HG03469 (cell line): Measurements from ENCODE around the gene LEO1.
A peak's percentile ranks its signal among the peaks of the same experiment; 100 is the strongest.

Experiments used
- ATAC-seq: cut with Tn5 transposase; IDR thresholded peaks from one replicate; pipeline ENCODE4 v1.9.1; 2021; ENCODE audit warnings: mild to moderate bottlenecking, moderate library complexity, moderate number of reproducible peaks; ENCODE audit not compliant: unreplicated experiment

LEO1 gene

GRCh38 chr15:51971375-51972133, at the start of gene LEO1:
Gene LEO1 (minus strand): TSS chr15:51971778. CDS start chr15:51971745, 33 bp downstream.
- ATAC-seq: peak; percentile 83

DNA sequence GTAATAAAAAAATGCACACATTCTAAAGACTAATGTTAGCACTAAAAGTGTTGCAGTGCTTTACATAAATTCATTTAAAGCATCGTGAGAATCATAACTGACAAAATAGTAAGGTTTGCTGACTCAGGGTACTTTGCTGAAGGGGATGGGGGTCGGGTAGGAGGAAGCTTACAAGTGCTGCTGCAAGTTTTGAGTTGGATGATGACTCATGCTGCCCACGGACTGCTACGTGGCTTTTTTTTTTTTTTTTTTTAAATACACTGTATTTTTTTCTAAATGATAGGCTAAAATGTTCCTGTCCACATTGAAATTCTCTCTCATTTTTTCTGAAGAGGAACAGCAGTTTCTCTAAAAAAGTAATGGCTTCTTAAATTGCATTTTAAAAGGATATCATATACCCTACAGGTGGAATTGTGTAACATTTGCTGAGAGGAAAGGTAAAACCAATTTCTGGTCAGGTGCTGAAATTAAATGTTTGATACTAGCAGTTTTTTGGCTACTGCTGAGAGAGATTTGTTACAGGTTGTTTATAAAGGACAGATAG, 49.6 kb upstream of the LEO1 start:
- ATAC-seq: peak; percentile 25

DNA sequence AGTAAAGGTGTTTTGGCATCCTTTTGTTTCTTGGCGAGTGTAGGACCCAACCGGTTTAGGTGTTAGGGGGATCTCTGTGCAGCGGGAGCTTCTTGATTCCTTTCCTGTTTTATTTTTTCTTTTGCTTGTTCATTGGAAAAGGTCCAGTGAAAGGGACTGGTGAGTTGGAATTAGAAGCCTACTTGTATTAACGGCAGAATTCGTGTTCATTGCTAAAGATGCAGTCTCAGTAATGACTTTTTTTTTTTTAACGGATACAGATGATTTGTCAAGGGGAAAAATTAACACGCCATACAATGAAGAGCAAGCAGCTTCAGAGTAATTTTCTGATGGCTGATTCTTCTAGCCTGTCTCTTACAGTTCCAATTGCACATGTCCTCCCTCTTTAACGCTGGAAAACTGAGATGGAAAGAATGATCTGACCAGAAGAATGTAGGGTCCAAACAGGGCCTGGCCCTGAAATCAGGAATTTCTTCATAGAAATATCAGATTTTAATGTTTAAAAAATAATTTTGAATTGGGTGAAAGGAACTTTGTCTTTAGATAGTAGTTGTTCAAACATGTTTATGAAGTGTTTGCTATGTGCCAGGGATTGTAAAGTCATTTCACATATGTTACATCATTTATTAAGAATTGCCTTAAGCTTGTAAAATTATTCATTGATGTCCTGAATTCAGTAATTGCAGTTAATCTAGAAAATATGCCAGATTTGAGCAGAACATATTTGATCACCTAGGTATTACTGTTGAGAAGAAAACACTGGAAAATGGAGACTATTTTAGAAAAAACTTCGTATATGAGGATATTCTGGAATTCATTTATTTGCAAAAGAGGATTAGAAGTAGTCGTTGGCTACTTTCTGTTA, 48.9 kb upstream of the LEO1 start:
- no peak for ATAC-seq

GRCh38 chr15:52019394-52020220, 48.0 kb upstream of the LEO1 start:
- peak; percentile 25 for ATAC-seq

DNA sequence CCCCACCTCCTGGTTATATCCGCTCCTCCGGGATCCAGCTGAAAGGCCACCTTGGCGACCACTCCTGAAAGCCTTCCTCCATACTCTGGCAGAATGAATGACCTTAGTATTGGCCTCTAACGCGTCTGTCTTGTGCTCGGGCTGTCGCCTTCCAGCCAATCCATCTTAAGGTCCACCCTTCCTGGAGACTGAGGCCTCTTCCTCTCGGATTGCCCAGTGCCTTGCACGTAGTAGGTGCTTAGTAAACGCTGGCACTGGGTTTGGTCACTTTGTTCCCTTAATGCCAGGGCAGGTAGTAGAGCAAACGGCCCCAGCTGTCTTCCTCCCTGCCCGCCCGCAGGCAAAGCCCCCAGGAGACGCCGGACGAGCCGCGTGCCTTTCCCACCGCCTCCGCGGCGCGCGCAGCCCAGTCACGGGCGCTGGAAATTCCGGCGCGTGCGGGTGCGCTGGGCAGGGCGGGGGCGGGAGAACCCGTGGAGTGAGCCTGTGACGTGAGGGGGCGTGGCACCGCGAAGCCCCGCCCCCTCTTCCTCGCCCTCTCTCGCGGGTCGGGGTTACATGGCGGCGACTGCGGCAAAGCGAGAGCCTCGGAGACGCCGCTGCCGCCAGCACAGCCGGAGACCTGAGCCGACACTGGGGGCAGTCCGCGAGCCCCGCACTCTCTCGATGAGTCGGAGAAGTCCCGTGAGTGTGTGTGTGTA, 47.3 kb upstream of the LEO1 start, which contains the start of gene MAPK6:
MAPK6 (plus strand) TSS at position 527 of the 701 bp plus-strand sequence. CDS start 27,242 bp downstream, outside the sequence.
- ATAC-seq: peak; percentile 43

GRCh38 chr15:52018244-52018643, 46.7 kb upstream of the LEO1 start:
- no peak for ATAC-seq

DNA sequence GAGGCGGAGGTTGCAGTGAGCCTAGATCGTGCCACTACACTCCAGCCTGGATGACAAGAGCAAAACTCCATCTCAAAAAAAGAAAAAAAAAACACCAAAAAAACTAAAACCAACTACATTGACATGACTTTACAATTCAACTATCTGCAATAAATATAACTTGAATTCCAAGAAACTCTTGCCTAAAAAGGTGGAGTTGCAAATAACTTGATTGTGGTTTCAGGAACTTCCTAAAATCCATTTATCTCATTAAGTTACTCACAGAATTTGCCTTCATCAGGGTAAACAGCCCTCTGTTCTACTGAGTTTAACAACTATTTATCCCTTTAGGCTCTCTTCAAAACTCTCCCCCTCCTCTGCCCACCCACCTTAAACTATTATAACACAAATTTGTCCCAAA, 44.7 kb upstream of the LEO1 start:
- no peak for ATAC-seq

DNA sequence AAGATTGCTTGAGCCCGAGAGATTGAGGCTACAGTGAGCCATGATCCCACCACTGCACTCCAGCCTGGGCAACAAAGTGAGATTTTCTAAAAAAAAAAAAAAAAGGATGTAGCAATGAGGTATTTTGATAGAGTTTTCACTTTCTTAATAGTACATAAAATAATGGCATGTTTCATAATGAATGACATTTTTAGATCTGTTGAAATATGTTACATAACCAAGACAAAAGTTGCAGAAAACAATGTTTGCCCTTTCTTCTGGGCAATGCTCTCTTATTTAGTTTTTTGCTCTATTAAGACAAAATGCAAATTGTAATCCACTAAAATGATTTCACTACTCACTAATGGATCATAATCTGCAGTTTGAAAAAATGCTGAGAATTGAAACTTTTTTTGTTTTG, 43.0 kb upstream of the LEO1 start:
- ATAC-seq: no peak

GRCh38 chr15:52013151-52013791, 41.7 kb upstream of the LEO1 start:
- peak; percentile 31 for ATAC-seq

DNA sequence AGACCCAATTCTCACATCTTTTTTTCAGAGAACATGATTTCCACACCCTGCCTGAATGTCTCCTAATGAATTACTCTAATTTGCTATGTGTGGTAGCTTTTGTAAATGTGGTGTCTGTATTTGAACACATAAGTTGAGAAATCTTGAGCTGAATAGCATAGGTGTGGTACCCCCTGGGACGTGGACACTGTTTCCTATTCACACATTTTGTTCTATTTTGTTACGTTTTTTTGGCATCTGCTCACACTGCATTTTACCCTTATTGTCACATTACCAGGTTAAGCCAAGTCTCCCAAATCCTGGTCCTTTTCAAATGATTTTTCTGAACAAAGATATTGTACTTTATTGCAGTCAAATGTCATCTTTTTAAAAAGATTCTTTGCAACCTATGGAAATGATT, 40.6 kb upstream of the LEO1 start:
- ATAC-seq: no peak

GRCh38 chr15:52011711-52012144, 40.1 kb upstream of the LEO1 start:
- no peak for ATAC-seq

DNA sequence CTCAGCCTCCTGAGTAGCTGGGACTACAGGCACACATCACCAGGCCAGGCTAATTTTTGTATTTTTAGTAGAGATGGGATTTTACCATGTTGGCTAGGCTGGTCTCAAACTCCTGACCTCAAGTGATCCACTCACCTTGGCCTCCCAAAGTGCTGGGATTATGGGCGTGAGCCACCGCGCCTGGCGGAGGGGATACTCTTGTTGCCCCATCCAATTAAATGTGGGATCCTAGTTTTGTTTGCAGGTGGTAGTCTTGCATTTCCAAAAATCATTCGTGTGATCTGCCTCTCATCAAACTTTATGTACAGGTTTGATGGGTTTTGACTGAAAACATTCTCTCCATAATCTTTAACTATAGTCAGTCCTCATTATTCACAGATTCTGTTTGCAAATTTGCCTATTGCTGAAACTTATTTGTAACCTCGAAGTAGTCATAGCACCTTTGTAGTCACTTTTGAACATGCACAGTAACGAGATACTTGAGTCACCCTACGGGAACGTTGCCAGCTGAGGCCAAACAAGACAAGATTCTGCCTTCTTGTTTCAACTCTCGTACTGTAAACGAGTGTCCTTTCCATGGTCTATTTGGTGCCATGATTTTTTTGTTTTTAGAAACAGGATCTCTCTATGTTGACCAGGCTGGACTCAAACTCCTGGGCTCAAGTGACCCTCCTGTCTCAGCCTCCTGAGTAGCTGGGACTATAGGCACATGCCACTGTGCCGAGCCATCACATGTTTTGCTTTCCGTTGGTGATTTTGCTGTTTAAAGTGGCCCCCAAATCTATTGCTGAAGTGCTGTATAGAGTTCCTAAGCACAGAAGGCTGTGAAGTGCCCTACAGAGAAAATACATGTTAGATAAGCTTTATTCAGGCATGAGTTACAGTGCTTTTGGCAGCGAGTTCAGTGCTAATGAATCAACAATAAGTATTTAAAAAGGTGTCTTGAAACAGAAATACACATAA, 39.3 kb upstream of the LEO1 start:
- ATAC-seq: no peak

- no peak for ATAC-seq
Measured at GRCh38 chr15:52008698-52009434, 37.3 kb upstream of the LEO1 start.

GRCh38 chr15:52008359-52008697, 36.8 kb upstream of the LEO1 start:
- ATAC-seq: no peak

- peak; percentile 12 for ATAC-seq
Measured at GRCh38 chr15:52006702-52007340, 35.2 kb upstream of the LEO1 start.

DNA sequence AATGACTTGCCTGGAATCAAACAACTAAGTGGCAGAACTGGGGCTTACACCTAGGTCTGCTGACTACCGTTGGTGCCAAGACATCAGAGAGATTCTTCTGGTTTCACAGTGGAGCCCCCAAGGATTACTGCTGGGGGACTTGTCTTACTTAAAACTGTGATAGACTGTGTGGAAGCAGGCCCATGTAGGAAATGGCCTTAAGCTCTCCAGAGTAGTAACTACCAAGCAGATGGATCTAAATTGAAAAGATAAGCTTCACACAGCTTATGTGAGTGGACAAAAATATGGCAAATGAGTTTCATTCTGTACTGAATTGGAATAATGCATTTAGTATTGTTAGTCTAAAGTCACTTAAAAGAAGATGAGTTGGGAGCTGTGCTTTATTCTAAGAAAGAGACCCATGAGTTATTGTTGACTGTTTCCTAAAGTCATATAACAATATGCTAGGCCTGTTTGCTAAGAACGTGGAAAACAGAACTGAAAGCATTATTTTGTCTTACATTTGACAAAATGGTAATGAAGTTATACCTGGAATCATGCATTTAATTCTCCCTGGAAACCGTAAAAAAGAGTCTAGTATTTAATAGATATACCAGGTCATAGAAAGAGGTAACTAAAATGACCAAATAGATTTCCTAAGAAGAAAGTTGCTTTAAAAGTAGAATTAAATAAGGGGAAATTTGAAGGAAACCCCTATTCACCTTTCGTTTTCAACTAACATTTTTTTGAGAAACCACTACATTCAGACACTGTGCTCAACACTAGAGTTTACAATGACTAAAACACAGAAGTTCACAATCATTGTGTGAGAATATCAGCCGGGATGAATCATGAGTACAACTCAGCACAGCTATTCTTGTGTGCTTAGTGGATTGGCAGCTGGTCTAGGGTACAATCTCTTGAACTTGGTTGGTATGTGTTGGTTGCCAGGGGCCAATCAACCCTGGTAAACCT, 34.4 kb upstream of the LEO1 start:
- ATAC-seq: peak; percentile 74
